Measurements from ENCODE around the gene UBN2. TPM values are rescaled to one million over a fixed set of nuclear protein-coding genes. Genes with fewer than 3 reads are reported as not detected.

UBN2 gene
- total RNA-seq, 6 donors from 2014 or later: 8.1 to 29.3 (median 17.1) TPM

- Histone ChIP-seq H3K4me3 (peak within 1 kb of the TSS; percentile 60 to 89 (median 68)), H3K27ac (peak within 1 kb of the TSS; percentile 96 to 100 (median 99)), H3K27me3 (no peaks in the 10 kb centered on the region), H3K4me1 (peaks cover 6 to 14% (median 9%) of the 10 kb centered on the region in 4 donors), H3K9me3 (peaks cover 0 to 6% (median 0%) of the 10 kb centered on the region in 4 donors), H3K36me3 (peaks cover 0 to 6% (median under 1%) of the 10 kb centered on the region in 4 donors)
- peak; percentile 92 to 96 for DNase-seq
- WGBS, 2 donors: 0% methylated on average over 10 to 49 of the region's 54 CpGs
- TF ChIP-seq POLR2AphosphoS5 (IDR thresholded peaks at IDR 0.05): peak; percentile 63 to 78
- TF ChIP-seq POLR2A (IDR thresholded peaks at IDR 0.05): peak in 3 of 4 donors; percentile 40 to 85 (median 84)
- no peak for TF ChIP-seq EP300 (IDR thresholded peaks at IDR 0.05)
- peak; percentile 36 to 74 (median 64) for TF ChIP-seq CTCF (IDR thresholded peaks at IDR 0.05)
- peak; percentile 92 to 95 for ATAC-seq (ENCODE audit: low FRiP score in 2 of 2)
Observed at GRCh38 chr7:139341058-139341775, 110.2 kb downstream of the UBN2 start, which contains the start of gene FMC1. TSS of gene FMC1 (plus strand) at chr7:139341337. CDS start at chr7:139341385, 48 bp downstream.

- H3K36me3 ChIP-seq: peaks cover 0 to 11% (median 4%) of the 10 kb centered on the region in 4 donors
- 0 to 1% methylated on average over 9 of the region's 9 CpGs for WGBS, 2 donors
- peaks cover 6 to 14% (median 9%) of the 10 kb centered on the region in 4 donors for H3K4me1 ChIP-seq
- peaks cover 0 to 6% (median 0%) of the 10 kb centered on the region in 4 donors for H3K9me3 ChIP-seq
- H3K4me3 ChIP-seq: peak overlapping the region; percentile 60 to 89 (median 68)
- no peaks in the 10 kb centered on the region for H3K27me3 ChIP-seq
- TF ChIP-seq EP300 (IDR thresholded peaks at IDR 0.05) (peak in 1 of 4 donors; percentile 46), POLR2AphosphoS5 (IDR thresholded peaks at IDR 0.05) (no peak)
- no peak for ATAC-seq (ENCODE audit: low FRiP score in 2 of 2)
- peak overlapping the region; percentile 96 to 100 (median 99) for H3K27ac ChIP-seq
- DNase-seq: no peak
Observed at GRCh38 chr7:139341776-139342226, 110.8 kb downstream of the UBN2 start.

DNA sequence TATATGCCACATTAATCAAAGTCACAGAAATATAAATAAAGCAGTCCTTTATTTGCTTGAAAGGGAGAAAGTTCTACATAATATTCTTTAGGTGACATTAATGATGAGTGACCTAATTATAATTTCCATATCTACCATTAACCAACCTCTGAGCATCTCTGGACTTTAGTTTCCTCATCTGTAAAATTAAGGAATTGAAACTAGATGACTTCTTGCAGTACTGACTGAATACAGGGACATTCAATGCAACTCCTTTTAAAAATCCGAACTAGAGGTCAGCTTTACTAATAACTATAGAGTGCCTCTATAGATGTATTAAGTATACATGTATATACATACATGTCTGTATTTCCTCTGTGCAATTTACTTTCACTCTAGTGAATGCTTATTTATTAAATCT is 114.0 kb downstream of the UBN2 start:
- DNase-seq: no peak
- H3K4me3 ChIP-seq: no peak overlapping the region
- no peak for ATAC-seq (ENCODE audit: low FRiP score in 2 of 2)
- H3K27ac ChIP-seq: no peak overlapping the region
- no peaks in the 10 kb centered on the region for H3K27me3 ChIP-seq
- H3K4me1 ChIP-seq: peaks cover 6 to 14% (median 9%) of the 10 kb centered on the region in 4 donors
- no peak for TF ChIP-seq POLR2AphosphoS5 (IDR thresholded peaks at IDR 0.05)
- TF ChIP-seq EP300 (IDR thresholded peaks at IDR 0.05): no peak
- TF ChIP-seq CTCF (IDR thresholded peaks at IDR 0.05): no peak
- WGBS, 2 donors: 82 to 83% methylated on average over 1 of the region's 1 CpG
- H3K9me3 ChIP-seq: no peaks in the 10 kb centered on the region
- peaks cover 0 to 23% (median 6%) of the 10 kb centered on the region in 4 donors for H3K36me3 ChIP-seq

DNA sequence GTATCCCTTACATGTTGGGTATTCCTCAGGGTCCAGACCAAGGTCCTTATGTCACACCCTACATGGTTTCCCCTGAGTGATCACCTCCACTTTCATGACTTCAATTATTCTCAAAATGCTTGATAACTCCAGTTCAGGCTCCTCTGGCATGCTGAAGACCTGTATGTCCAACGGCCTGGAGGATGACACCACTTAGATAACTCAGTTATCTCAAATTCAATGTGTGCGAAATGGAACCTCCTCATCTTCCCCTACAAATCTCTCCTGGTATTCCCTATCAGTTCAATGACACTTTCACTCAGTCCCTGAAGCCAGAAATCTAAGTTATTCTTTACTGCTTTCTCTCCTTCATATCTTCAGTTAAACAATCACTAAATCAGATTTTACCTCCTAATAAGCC is 120.0 kb downstream of the UBN2 start:
- H3K27me3 ChIP-seq: no peaks in the 10 kb centered on the region
- H3K4me1 ChIP-seq: no peaks in the 10 kb centered on the region
- DNase-seq (no peak), ATAC-seq (ENCODE audit: low FRiP score in 2 of 2) (no peak)
- TF ChIP-seq EP300 (IDR thresholded peaks at IDR 0.05) (no peak), POLR2A (IDR thresholded peaks at IDR 0.05) (no peak), CTCF (IDR thresholded peaks at IDR 0.05) (no peak), POLR2AphosphoS5 (IDR thresholded peaks at IDR 0.05) (no peak)
- H3K9me3 ChIP-seq: no peaks in the 10 kb centered on the region
- no peak overlapping the region for H3K4me3 ChIP-seq
- no peak overlapping the region for H3K27ac ChIP-seq
- 97% methylated on average over 2 of the region's 2 CpGs for WGBS, 2 donors
- H3K36me3 ChIP-seq: peaks cover 0 to 28% (median 6%) of the 10 kb centered on the region in 4 donors

DNA sequence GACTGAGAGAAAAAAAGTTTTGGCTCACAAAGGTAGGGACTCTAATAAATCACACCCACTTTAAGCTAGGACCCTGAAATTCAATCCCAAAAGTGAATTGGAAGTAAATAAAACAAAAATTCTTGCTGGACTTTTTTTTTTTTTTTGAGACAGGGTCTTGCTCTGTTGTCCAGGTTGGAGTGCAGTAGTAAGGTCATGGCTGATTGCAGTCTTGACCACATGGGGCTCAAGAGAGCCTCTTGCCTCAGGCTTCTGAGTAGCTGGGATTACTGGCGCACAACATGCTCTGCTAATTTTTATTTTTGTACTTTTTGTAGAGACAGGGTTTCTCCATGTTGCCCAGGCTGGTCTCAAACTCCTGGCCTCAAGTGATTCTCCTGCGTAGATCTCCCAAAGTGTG is 123.7 kb downstream of the UBN2 start:
- H3K9me3 ChIP-seq: no peaks in the 10 kb centered on the region
- no peak overlapping the region for H3K27ac ChIP-seq
- ATAC-seq (ENCODE audit: low FRiP score in 2 of 2) (no peak), DNase-seq (no peak)
- no peak overlapping the region for H3K4me3 ChIP-seq
- H3K4me1 ChIP-seq: peaks cover 0 to 11% (median 2%) of the 10 kb centered on the region in 4 donors
- 93 to 97% methylated on average over 2 of the region's 2 CpGs for WGBS, 2 donors
- peaks cover 0 to 6% (median 2%) of the 10 kb centered on the region in 4 donors for H3K36me3 ChIP-seq
- no peaks in the 10 kb centered on the region for H3K27me3 ChIP-seq
- TF ChIP-seq POLR2AphosphoS5 (IDR thresholded peaks at IDR 0.05) (no peak), POLR2A (IDR thresholded peaks at IDR 0.05) (no peak), CTCF (IDR thresholded peaks at IDR 0.05) (no peak), EP300 (IDR thresholded peaks at IDR 0.05) (no peak)

All from upper lobe of left lung (tissue), 6 donors.